ENCODE measurements around the gene CRIM1.
"Not testable (repeated sequence)": the region's sequence is repeated elsewhere in the genome, so short reads cannot be mapped to it uniquely, and the experiment has no call there.

The CRIM1 gene, protein sequence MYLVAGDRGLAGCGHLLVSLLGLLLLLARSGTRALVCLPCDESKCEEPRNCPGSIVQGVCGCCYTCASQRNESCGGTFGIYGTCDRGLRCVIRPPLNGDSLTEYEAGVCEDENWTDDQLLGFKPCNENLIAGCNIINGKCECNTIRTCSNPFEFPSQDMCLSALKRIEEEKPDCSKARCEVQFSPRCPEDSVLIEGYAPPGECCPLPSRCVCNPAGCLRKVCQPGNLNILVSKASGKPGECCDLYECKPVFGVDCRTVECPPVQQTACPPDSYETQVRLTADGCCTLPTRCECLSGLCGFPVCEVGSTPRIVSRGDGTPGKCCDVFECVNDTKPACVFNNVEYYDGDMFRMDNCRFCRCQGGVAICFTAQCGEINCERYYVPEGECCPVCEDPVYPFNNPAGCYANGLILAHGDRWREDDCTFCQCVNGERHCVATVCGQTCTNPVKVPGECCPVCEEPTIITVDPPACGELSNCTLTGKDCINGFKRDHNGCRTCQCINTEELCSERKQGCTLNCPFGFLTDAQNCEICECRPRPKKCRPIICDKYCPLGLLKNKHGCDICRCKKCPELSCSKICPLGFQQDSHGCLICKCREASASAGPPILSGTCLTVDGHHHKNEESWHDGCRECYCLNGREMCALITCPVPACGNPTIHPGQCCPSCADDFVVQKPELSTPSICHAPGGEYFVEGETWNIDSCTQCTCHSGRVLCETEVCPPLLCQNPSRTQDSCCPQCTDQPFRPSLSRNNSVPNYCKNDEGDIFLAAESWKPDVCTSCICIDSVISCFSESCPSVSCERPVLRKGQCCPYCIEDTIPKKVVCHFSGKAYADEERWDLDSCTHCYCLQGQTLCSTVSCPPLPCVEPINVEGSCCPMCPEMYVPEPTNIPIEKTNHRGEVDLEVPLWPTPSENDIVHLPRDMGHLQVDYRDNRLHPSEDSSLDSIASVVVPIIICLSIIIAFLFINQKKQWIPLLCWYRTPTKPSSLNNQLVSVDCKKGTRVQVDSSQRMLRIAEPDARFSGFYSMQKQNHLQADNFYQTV

DNA sequence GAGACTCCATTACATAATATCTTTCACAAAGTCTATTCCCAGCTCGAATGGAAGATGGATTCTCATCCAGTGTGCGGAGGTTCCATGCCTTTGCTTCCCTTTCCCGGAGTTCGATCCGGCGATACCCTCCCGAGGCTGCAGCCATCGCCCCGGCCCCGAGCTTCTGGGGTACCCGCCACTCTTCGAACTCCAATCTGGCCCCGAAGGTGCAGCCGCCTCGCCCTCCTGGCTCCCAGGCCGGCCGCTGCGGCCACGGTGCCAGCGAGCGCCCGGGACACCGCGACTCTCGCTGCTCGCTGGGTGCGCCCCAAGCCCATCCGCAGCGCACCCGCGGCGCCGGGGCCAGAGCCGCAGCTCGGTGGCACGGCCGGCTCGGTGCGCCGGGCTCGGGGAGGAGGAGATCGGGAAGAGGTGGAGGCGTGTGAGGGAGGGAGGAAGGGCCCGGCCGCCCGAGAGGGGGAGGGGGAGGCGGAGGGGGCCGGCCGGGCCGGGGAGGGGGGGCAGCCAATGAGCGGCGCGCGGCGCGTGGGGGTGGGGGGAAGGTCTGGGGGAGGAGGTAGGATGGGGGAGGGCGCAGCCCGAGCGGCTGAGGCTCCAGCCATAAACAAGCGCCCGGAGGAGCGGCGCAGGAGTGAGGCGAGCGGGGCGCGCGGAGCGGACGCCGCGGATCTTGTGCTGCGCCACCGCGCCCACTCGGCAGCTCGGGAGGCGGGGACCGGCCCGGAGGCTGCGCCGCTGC is at the start of gene CRIM1:
Gene CRIM1, plus strand, starts transcription at position 628 of the 739 bp plus-strand sequence. CDS start 515 bp downstream, outside the sequence.
- DNase-seq (ENCODE audit: low read depth in 2 of 2), result peak in 1 of 2 donors; percentile 70

DNA sequence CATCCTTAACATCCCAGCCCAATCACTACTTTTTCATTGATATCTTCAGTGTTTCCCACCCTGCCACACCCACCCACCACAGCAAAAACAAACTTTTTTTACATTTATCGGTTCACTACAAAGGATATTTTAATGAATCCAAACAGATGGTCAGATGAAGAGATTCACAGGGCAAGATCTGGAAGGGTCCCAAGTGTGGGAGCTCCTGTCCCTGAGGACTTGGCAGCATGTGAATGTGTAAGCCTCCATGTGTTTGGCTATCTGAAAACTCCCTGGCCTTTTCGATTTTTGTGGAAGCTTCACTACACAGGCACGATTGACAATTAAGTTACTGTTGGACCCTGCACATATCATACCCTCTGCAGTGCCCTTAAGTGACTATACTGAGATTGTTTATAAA is 48.1 kb upstream of the CRIM1 start:
- DNase-seq (ENCODE audit: low read depth in 2 of 2), result no peak

DNA sequence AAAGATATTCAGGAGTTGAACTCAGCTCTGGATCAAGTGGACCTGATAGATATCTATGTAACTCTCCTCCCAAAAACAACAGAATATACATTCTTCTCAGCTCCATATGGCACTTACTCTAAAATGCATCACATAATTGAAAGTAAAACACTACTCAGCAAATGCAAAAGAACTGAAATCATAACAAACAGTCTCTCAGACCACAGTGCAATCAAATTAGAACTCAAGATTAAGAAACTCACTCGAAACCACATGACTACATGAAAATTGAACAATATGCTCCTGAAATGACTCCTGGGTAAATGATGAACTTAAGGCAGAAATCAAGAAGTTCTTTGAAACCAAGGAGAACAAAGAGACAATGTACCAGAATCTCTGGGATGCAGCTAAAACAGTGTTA is 45.1 kb upstream of the CRIM1 start:
- DNase-seq (ENCODE audit: low read depth in 2 of 2), result not testable (repeated sequence)

DNA sequence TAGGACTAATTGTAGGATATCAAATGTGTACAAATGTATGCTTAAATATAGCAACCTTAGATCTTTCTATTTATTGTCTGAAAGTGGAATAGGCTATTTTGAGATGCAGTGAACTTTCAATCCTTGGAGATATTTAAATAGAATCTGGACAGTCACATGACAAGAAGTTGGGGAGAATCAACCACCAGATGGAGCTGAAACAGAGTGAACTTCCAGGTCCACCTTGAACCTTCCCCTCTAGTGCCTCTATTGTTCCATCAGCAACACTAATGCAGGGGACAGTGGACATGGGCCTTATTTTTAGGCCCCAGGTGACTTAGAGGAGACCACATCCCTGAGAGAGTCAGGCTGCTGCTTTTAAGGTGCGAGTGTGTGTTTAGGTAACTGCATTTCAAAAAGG is 37.0 kb upstream of the CRIM1 start:
- no peak for DNase-seq (ENCODE audit: low read depth in 2 of 2)

DNA sequence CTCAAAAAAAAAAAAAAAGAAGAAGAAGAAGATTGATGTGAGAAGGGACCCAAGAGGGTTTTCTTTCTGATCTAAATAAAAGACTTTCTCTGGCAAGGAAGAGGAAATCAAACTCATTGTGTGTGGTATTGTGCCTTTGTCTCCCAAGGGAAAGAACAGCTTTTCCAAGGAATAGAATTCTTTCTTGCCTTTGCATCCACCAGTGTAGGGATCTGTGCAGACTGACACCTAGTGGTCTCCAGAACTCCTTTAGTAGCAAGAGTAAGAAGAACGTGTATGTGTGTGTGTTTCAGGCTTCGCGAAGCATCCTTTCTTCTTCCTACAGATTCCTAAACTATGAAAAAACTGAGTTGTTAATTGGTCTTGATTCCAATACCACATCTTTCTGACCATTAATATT is 33.5 kb upstream of the CRIM1 start:
- no peak for DNase-seq (ENCODE audit: low read depth in 2 of 2)

DNA sequence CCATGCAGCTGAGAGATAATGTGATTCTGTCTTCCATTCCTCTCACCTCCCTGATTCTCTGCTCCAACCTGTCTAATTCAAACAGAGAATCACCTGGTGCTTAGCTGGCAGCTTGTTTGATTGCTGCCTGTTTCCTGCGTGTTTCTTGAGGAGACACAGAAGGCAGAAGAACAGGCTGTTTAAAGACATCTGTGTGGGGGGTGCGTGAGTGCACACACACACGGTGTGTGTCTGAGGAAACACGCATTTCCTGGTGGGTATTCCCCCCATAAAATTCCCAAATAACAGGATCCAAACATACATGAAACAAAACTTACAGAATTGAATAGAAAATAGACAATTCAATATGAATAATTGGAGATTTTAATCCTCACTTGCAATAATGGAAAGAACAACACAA is 29.3 kb upstream of the CRIM1 start:
- DNase-seq (ENCODE audit: low read depth in 2 of 2), result no peak

DNA sequence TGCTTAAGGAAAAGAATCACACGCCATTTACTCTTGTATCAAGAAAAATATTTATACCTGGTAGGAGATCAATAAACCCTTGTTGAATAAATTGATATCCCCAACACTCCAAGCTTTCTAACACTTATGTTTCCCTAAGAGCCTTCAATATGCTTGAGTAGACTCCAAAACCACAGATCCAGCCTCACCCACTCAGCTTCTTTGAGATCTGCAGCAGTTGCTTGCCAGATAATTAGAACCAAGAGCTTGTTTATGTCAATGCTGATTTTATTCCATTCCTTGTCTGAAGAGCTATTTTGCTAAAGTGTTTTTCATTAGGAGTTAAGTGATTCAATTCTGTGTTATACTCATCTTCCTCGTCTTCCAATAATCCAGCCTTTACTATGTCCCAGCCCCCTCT is 26.3 kb upstream of the CRIM1 start:
- no peak for DNase-seq (ENCODE audit: low read depth in 2 of 2)

DNA sequence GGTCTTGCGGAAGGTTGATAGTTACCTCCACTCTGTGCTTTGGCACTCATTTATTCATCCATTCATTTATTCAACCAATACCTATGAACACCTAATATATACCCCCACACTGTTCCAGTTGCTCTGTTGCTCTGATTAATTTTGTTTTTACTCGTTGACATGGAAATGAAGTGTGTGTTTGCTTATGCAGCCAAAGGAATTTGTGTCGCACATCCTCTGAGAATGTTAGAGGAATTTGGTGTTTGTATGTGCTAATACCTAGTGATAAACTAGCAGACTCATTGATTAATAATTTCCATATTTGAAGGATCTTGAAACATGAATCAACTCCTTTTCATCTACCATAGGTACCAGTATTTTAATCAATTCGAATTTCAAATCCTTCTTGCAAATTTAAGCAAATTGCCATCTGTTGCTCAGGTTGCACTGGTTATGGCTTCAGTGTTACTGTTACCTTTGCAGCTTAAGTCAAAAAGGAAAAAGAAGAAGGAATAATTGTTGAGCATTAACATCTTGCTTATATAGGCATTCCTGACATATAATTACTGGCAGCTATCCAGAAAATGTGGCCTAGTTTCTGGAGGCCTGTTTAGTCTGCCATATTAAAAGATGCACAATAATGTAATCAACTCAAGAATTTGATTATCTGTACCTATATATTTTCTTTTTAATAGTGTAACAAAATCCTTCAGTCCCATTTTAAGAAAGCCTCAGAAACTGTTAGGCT is 25.7 kb upstream of the CRIM1 start:
- DNase-seq (ENCODE audit: low read depth in 2 of 2), result no peak

DNA sequence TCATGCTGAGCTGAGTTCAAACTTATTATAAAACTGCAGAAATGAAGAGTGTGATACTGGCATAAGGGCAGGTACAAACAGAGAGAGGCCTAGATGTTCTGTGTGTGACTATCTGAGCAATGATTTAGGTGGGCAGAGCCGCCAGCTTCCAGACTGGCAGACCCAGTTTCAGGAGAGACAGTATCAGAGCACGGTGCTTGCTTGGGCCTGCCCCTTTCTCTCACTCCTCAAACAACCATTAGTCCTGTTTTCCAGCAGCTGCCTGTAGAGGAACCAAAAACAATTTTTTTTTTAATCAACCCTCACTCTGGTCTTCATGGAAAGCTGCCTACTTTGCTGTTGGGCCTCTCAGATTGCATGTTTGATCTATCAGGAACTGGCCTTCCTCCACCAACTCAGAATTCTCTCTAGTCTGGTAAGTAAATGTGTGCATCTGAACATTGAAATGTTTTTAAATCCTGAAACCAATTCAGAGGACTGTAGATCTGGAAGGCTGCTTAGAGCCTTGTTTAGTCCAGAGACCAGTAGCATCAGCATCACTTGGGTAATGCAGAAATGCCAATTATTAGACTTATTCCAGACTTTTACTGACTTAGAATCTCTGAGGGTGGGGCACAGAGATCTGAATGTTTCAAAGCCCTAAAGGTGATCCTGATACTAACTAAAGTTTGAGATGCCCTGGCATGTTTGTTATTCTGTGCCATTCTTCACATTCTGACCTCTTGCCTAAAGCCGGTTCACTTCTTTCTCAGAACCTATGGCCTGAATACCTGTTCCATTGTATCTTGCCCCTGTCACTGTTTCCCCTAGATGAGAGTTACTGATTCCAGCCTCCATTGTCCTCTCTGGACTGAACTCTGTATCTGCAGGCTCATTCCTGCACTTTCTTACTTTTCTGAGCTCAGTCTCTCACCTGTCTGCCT is 24.8 kb upstream of the CRIM1 start:
- DNase-seq (ENCODE audit: low read depth in 2 of 2), result no peak

DNA sequence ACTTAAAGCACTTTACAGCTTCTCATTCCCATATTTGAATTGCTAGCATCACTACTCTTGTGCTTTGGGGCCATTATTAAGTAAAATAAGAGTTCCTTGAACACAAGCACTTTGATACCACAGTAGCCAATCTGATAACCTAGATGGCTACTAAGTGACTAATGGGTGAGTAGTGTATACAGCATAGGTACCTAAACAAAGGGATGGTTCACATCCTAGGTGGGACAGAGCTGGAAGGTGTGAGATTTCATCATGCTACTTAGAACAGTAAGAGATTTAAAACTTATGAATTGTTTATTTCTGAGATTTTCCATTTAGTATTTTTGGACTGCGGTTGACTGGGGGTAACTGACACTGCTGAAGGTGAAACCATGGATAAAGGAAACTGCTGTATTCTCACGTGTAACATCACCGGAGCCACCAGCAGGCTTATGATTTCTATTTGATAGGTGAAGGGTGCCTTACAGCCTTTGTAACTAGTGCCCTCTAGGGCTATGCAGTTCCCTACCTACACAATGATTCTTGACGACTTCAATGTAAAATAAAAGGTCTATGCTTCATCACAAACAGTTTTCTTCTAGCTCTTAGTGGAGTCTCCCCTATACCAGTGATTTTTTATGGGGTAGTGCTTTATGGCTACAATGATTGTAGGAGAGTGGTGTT is 22.1 kb upstream of the CRIM1 start:
- no peak for DNase-seq (ENCODE audit: low read depth in 2 of 2)

DNA sequence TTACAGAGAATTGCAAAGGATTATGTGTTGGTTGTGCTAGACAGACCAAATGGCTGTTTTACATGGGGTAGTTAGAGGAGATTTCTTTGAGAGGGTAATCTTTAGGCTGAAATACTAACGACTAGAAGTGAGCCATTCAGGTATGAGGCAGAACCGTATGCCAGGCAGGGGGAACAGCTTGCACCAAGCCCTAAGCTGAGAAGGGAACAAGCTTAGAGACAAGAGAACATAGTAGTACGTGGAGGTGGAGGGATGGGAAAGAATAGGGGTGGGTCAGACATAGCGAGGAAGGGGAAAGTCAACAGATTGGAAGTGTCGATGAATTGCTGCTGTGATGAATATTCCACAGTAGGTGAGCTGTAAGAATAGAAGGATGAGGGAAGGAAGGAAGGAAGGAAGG is 20.0 kb upstream of the CRIM1 start:
- DNase-seq (ENCODE audit: low read depth in 2 of 2), result no peak

DNA sequence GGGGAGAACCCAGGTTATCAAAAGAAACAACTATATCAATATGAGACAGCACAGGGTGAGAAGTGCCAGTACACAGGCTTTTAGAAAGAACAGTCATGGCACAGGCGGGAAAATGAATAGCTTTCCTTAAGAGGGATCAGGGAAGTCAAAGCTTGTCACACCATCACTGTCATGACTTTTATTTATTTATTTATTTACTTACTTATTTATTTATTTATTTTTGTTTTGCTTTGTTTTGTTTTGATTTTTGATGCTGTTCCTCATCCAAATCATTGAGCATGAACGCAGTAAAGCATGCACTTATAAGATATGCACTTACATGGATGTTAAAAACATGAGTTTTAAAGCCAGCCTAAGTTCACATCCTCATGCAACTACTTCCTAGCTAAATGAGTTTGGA is 19.3 kb upstream of the CRIM1 start:
- no peak for DNase-seq (ENCODE audit: low read depth in 2 of 2)

DNA sequence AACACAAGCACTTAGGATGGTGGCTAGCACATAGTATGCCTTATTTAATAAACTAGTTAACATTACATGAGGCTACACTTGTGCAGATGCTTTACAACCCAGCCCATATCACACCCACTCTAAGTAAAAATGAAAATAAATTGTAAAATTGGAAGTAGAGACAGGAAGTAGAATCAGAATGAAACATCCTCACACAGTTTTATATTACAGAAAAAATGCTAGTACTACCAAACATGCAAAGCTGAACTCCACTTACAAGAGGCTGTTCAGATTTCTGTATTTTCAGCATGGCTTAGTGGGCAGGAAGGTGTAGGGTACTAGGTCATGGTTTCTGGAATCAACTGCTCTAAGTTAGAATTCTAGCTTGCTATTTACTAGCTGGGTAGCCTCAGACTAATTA is 18.2 kb upstream of the CRIM1 start:
- DNase-seq (ENCODE audit: low read depth in 2 of 2), result no peak

DNA sequence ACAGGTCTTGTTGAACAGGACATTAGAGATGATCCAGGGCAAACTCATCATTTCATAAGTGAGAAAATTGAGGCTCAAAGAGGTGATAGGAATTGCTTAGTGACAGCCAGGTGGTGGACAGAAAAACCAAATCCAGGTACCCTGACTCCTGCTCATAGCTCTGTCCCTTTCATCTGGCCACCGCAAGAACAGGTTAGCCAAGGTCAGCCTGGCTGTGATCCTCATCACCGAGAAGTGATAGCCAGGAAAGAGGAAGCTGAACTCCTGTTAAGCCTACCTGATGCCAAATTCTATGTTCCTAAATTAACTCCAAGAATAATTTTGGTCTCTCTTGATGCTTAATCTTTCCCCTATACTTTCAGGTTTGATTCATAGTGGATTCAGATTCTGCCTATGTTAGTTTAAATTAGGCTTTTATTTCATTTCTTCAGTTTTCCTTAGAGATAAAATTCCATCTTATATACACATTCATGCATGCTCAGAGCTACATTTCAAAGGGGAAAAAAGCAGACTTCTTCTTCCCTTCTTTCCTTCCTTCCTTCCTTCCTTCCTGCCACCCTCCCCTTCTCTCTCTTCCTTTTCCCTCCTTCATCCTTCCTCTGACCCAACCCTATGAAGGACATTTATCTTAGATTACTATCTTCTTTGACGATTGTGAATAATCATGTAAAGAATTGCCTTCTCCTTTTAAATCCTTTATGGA is 17.3 kb upstream of the CRIM1 start:
- no peak for DNase-seq (ENCODE audit: low read depth in 2 of 2)

DNA sequence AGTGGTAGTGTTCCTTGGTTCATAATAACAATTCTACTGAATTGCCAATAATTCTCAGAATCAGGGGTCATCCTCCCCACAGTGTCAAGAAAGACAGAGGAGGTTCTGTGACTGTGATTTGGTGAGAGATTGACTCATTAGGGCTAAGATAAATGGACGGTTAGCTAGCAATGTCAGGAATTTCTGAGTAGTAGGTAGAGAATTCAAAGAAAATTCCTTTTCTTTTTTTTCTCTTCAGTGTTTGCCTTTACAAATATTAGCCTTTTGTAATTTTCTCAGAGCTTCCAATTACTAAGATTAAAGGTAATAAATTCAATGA is 16.8 kb upstream of the CRIM1 start:
- no peak for DNase-seq (ENCODE audit: low read depth in 2 of 2)

DNA sequence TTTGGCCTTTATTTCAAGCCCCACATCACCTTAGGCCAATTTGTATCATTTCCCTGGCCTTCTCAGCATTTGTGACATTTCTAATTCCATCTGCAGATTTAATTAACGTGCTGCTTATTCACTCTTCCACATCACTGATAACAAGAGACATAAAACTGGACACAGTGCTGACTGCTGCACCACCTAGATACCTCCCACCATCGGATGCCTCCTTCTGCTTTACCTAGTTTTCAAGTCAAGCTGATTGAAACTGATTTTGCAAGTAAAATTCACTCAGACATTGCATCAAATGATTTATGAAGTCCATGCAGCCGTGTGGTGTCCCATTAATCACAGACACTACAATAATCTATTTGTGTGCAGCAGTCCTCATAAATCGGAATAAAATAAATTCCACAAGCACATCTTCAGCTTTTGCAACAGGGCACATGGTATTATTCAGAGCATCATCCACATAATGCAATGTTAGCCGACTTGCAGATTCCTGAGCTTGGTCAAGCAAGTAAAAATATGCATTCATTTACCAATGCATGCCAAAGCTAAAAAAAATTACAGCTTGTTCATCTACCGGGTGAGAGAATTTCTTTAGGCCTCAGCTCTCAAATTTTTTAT is 15.9 kb upstream of the CRIM1 start:
- DNase-seq (ENCODE audit: low read depth in 2 of 2), result no peak

DNA sequence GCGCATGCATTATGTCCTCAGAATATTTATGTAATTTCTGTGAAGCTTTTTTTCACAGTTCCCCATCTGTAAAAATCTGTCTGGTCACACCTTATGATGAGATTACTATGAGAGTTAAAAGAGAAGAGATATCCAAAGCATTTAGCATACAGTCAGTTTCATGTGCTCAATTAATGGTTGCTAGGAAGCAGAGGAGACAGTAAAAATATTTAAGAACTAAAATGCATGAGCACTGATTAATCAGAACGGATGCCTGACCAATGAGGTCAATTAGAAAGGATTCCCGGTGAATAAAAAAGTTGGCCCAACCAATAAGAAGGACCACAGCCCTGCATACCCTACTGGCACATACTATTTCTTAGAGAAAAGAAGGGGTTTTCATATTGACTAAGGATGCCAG is 12.0 kb upstream of the CRIM1 start:
- DNase-seq (ENCODE audit: low read depth in 2 of 2), result no peak

DNA sequence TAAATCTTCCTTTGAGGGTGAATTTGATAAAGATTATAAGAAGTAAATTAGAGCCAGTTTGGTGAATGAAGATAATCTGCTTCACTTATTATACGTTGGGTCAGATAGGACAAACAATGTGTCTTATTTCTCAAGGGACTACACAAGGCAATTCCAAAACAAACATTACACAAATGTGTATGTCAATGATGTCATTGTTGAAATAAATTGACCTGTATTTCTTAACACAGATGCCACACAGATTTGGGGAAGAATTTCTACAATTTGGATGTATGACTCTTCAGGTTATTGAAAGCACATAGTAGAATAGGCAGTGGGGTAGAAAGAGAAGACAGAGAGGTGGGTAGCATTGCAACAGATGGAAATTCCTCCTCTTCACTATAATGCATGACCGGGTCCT is 6.9 kb upstream of the CRIM1 start:
- DNase-seq (ENCODE audit: low read depth in 2 of 2), result no peak

DNA sequence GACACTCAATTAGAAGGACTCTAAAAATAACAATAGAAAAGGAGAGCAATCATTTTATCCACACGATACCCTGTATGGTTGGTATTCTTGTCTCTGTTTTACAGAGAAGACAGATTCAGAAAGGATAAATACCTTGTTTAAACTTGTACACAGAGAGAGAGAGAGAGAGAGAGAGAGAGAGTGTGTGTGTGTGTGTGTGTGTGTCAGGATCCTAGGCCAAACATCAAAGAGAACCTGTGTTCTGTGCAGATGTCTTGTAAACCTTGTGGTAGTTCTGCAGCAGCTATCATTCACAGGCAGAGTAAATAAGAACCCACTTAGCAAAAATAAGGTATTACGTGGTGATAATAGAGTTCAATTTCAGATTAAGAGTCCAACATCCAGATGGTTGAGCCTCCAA is 4.3 kb upstream of the CRIM1 start:
- DNase-seq (ENCODE audit: low read depth in 2 of 2), result no peak

Data from stimulated activated CD8-positive, alpha-beta memory T cell treated with anti-CD3 and anti-CD28 coated beads, Interleukin-7, amount 100 ng/mL, for 4 hours (primary cell).